Measurements from ENCODE around the gene DOCK1. TPM values are rescaled to one million over a fixed set of nuclear protein-coding genes. Genes with fewer than 3 reads are reported as not detected.

DOCK1 gene
- total RNA-seq, 1 donor from 2014 or later, result 44.9 TPM

DNA sequence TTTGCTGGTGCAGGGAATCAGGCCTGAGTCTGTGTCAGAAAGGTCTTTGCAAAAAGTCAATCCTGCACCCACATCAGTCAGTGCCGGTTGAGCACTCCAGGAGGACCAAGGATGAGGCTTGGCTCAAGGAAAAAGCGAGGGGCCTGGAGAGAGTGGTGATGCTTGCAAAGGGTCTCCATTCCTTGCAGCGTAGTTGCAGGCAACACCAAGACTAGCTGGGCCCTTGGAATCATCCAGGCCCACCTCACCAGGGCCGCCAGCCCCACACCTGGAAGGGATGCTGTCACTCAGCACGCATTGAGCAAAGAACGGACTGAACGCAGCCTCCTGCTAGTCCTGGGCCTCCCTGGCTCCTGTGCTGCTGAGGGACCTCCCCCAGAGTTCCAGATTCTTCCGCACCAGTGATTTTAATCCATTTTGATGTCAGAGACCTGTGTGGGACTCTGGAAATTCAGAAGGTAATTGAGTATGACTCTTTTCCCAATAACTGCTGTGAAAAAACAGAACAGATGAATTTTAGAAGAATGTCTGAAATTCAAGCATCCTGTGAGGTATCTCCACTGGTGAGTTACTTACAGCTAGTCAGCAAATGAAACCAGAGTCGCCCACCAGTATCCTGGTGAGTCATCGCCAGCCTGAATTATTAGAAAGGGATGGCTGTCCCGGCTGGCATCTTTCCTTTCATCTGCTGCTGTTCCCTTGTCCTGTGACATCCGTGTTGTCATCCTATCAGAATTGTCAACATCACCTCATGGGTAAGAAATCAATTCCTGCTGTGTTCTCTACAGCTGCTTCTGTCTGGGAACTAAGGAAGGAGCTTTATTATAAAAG, 493.1 kb downstream of the DOCK1 start:
- DNase-seq (ENCODE audit: low spot score), result no peak

DNA sequence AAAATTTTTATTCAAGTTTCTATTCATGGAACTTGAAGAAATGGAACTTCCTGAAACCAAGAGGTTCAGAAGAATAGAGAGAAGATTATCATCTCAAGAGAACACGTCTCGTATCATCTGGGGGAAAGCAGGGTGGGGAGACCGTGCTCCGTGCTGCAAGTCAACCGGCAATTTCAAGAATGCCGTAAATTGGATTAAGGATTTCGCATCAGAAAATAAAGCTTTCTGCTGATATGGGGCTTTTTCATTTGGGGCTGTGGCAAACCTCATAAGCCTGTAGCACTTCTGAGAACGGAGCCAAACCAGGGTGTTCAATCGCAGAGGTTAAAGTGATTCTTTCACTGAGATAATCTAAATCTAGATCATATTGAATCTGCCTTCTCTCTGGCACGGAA, 493.7 kb downstream of the DOCK1 start:
- DNase-seq (ENCODE audit: low spot score), result no peak

DNA sequence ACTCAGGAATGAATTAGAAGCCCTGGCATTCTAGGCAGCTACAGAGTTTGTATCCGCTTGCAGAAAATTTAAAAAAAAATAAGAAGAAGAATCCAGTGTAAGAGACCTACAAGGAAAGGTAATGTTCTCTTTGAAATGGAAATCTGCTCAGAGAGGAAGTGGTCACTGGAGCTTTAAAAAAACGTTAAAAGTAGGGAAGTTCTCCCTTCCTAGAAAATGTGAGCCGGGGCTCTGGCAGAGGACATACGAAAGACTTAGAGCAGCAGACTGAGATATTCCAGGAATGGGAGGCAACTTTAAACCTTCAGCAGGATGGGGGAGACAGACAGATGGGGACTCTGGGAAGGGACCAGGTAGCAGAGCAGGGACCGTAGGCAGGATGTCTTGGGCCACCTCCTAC, 494.4 kb downstream of the DOCK1 start:
- DNase-seq (ENCODE audit: low spot score), result no peak

DNA sequence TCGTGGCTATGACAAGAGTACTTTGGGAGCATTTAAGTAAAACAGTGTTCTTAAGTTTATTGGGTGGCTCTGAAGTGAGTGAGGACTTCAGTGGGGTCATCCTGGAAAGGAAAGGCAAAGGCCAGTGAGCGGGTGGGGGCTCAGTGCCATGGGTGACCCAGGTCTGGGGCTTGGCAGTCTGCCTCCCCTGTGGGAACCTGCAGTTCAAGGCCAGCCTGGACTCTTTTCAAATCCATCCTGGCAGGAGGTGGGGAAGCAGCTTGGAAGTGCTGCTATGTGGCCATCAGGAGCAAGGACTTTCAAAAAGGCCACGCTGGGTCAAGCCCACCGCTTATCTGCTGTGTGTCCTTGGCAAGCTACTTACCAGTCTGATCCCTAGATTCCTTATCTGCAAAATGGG, 495.0 kb downstream of the DOCK1 start:
- no peak for DNase-seq (ENCODE audit: low spot score)

DNA sequence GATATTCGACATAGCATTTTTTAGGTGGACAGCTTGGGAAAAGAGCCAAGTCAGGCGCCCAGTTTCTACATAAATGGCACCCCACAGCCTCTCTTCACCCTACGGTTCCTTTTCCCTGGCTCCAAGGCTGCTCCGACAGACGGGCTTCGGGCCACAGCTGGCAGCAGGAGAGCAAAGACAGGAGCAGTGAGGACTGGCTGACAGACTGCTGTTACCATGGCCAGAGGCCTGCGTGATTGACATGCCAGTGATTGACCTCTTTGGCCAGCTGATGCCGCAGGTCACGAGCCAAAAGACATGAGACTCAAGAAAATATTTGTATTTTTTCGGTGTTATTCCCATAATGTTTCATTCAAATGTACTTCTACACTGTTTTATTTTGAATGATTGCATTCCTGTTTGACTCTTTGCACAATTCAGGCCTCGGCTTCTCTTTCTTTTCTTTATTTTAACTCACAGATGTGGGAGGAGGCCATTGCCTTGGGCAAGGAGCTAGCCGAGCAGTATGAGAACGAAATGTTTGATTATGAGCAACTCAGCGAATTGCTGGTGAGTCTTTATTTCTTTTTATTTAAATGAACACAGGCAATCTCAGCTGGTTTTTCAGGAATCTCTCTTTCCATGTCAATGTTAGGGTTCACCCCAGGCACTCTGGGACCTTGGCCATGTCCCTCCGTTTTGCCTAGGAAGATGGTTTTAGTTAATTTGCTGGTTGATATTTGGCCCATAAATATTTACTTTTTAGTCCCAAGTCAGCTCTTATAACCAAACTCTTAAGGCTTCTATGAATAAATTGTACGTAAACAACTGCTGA, 497.6 kb downstream of the DOCK1 start:
- DNase-seq (ENCODE audit: low spot score), result no peak

DNA sequence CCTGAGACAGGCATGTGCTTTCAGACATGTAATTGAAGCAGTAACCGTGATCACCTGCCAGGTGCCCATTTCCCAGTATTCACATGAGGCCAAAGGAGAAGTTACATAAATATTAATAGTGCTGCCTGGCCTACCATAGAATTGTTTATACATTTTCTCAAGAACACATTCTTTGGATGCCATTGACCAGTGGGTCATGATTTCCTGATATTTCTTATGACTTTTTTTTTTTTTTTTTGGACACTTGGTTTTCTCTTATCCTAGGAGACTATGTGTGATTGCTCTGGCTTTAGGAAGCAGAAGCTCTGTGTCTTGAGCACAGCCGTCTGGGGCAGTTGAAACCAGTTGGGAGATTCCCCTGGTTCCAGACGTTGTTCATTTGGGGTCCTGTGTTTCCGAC, 500.0 kb downstream of the DOCK1 start:
- DNase-seq (ENCODE audit: low spot score), result no peak

DNA sequence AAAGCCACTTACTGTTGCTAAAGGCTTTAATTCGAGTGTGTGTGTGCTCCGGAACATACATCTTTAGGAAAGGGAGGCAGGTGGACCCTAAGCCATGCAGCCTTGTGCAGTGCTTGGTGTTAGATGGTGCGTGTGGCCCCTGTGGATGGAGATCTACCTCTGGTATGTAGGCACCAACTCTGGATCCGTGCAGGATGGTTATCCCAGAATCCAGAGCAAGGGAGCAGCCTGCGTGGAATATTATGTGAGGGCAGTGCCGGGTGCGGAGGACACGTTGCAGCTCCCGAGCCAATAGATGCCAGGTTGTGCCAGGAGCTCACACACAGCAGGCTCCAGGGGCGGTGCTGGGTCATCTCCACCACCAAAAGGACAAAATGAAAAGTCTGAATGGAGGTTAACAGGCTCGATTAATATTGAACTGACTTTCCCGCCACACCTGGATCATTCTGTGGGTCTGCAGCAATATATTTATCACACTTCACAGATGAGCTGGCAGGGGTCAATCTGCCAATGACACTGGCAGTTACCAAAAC, 500.9 kb downstream of the DOCK1 start:
- no peak for DNase-seq (ENCODE audit: low spot score)

DNA sequence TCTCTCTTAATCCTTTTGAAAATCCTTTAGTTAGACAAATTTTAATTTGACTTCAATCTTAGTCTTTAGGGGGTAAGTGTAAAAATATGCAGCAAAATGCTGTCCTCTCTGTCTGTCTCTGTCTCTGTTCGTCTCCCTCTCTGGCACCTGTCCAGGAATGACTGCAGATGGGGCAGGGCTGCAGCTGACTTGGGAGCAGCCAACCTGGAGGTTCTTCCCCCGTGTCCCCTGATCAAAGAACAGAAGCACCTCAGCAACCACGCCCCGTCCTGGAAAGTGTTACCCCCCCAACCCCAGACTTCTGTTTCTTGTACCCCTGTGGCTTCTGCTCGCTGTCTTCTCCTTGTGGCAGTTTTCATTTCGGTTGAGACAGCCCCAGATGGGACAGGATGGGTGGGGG, 502.3 kb downstream of the DOCK1 start:
- DNase-seq (ENCODE audit: low spot score), result no peak

DNA sequence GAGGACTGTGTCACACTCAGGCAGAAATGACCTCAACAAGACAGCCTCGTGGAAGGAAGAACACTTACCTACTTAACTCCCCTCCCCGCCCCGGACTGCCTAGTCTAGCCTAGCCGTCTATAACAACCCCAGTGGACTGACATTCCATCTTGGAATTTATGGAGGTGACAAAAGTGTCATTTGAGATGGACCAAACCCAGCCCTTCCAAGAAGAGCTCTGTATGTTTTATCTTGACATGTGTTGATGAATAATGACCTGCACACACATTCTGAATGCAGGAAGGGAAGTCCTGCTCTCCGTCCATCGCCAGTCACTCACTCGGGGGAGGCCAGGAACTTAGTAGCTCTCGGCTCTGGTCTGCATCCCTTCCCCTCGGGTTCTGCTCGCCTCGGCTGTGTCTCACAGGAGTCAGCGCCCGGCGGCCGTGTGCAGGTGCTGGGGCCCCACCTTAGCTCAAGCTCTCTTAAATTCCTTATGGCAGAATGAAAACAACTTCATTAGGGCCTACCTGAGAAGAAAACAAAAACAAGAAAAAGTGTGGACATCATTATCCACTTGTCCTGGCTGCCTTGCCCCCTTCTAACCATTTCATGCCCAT, 503.0 kb downstream of the DOCK1 start:
- no peak for DNase-seq (ENCODE audit: low spot score)

DNA sequence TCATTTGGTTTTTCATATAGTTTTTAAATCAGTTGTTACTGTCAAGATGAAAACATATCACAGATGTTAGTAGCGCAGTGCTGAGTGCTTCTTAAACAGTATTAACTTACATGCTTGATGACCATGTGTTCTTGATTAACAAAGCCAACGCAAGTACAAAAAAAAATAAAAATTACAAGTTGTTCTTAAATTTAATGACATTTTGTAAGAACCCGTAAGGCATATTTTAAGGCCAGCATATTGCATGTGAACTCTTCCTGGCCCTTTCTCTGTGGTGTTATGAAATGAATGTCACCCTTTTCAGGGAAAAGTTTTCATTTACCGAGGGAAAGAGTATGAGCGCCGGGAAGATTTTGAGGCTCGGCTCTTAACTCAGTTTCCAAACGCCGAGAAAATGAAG, 503.5 kb downstream of the DOCK1 start:
- no peak for DNase-seq (ENCODE audit: low spot score)

DNA sequence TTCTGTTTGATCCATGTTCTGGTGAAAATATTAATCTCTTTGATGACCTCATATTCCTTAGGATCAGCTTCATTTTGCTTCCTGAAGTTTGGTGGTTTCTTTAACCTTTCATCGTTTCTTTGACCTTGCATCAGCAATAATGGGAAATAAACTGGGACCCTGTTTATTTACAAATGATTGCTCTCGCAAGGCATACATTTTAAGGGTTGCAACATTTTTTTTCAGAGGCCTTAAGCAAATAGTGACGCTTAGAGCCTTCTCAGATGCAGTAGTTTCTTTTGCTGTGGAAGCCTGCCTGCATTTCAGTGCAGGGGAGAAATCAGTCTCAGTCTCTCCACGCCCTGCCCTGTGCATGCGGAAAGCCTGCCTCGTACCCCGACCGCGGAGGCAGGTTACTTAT, 504.8 kb downstream of the DOCK1 start:
- DNase-seq (ENCODE audit: low spot score), result no peak

DNA sequence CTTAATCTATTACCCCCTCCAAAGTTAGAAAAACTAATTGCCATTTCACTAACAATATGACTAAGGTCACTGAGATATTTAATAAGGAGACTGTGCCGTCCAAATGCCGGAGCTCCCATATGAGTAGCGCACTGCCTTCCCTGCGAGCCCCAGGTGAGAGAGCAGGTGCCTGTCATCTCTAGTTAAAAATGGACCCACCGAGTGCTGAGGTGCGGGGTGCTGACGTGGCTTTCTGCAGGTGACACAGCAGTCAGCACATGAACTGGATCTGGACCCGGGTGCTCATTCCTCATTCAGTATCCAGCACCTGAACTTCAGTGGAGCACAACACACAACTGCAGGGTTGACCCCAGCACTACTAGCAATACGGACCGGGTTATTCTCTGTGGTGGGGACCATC, 505.8 kb downstream of the DOCK1 start:
- no peak for DNase-seq (ENCODE audit: low spot score)

DNA sequence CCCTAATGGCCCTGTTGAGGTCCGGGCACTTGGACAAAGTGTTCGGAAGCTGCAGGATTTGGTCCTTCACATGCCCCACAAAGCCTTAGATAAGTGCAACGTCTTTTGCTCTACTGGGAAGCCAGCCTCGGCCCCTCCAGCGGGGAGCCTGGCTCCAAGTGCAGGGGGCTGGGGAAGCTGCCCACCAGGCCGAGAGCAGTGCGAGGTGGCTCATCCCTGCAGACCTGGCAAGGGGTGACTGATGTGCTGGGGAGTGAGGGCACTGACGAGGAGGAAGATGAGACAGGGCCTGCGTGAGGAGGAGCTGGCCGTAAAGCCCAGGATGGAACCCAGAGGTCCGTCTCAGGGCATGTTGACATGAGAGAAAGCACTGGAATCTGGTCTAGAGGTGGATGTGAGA, 508.1 kb downstream of the DOCK1 start:
- DNase-seq (ENCODE audit: low spot score), result no peak

DNA sequence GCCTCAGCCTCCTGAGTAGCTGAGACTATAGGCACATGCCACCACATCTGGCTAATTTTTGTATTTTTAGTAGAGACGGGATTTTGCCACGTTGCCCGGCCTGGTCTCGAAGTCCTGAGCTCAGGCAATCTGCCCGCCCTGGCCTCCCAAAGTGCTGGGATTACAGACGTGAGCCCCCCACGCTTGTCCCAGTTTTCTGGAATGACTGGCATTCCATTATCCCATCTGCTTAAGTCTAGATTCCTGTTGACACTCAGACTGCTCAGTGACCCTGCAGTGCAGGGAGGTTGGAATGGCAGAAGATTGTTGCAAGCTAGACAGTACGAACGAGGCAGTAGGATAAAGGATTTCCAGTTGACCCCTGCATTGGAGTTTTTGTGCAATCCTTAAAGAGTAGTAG, 508.8 kb downstream of the DOCK1 start:
- no peak for DNase-seq (ENCODE audit: low spot score)

DNA sequence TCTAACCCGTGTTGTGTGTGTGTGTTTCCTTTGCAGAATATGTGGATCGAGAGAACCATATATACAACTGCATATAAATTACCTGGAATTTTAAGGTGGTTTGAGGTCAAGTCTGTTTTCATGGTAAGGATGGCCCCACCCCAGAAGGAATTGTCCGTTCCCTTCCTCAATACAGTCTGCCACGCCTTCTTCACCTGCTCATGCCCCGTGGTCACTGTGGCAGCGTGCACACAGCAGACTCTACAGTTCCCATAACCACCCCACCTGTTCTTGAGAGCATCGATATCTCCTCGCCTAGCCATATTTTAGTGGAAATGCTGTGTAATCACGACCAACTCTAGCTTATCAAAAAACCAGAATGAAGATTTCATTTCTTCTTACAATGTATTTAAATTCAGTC, 509.9 kb downstream of the DOCK1 start:
- DNase-seq (ENCODE audit: low spot score), result no peak

DNA sequence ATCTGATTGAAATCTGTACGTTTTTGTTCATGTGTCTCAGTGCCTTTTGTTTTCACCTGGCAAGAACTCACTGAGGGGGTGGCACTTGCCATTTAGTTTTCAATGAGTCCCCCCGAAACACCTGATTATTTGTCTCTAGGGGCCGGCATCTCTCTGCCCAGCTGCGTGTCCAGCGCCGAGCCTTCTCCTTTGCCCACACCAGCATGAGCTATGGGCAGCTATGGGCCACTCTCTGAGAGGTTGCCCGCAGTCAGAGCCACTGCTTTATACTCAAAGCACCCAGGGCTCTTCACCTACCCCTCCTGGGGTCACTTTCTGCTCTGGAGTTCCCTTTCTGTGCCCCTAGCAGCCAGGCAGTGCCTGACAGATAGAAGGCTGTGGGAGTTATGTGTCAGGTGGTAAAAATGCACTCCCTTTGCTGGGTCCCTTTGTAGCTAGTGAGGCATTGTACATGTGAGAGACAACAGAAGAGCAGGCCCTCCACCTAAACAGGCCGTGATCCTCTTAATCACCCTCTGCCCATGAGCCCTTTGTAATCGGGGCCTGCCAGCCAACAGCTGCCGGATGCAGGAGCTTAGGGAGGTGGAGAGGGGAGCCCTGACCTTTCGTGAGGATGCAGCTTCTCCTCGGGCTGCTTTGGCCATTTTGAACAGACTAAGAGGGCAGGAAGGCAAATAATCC, 510.8 kb downstream of the DOCK1 start:
- DNase-seq (ENCODE audit: low spot score), result no peak

DNA sequence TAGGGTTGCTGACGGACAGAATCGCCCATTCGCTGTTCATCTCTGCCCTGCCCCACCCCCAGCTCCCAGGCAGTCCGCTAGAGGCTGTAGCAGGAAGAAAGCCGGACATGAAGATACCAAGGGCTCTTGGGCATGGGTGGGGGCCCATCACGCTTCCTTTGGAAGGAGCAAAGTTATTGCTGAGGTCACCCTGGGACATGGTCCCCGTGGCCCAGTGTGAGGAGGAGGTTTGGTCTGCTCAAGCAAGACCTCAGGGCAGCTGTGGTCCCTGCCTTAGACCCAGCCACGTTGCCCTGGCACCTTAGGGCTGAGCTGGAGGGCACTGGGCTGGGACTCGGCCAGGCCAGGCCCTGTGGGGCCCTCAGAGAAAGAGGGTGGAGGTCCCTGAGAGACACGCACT, 511.8 kb downstream of the DOCK1 start:
- no peak for DNase-seq (ENCODE audit: low spot score)

DNA sequence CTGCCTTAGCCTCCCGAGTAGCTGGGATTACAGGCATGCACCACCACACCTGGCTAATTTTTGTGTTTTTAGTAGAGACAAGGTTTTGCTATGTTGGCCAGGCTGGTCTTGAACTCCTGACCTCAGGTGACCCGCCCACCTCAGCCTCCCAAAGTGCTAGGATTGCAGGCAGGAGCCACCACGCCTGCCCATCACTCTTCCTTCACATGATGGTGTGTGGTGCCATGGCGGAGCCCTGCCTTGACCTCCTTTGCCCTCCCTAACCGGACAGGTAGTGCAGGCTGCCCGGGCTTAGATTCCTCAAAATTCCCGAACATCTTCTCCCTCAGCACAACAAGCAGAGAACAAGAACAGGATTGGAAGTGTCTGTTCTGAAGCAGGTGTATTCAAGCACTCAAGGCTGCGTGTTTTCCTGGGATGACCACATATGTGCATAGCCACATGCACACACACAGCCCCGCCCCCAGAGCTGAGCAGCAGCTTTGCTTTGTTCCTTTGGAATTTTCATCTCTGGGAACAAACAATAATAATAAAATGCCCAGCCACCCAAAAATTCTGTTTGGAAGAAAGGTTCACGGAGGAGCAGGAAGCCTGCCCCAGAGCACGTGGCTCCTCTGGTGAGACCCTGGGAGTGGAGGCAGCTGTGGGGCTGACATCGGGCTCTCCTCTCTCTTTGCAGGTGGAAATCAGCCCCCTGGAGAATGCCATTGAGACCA, 512.6 kb downstream of the DOCK1 start:
- no peak for DNase-seq (ENCODE audit: low spot score)

DNA sequence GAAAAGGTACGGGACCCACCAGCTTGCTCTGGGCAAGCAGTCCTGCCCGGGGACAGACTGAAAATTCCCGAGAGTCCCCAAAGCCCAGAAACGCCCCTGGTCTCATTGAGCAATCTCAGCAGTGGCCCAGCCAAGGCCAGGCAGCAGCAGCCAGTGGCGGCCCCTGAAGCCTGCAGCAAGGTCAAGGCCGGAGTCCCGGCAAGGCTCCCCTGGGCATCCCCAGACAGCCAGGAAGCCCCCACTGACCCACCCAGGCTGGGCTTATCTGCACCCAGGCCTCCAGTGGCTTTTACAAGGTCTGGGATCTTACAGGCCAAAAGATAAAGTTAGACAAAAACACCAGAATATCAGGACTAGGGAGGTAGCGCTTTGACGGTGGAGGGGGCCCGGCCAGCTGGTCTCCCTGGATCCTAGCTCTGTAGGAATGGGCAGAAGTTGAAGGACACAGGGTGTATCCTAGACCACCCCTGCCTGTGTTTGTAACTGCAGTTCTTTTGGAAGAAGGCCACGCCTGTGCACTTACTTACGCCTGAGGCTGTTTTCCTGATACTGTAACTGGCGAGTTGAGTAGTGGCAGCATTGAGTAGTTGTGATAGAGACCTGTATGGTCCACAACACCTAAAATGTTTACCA, 513.4 kb downstream of the DOCK1 start:
- DNase-seq (ENCODE audit: low spot score), result no peak

DNA sequence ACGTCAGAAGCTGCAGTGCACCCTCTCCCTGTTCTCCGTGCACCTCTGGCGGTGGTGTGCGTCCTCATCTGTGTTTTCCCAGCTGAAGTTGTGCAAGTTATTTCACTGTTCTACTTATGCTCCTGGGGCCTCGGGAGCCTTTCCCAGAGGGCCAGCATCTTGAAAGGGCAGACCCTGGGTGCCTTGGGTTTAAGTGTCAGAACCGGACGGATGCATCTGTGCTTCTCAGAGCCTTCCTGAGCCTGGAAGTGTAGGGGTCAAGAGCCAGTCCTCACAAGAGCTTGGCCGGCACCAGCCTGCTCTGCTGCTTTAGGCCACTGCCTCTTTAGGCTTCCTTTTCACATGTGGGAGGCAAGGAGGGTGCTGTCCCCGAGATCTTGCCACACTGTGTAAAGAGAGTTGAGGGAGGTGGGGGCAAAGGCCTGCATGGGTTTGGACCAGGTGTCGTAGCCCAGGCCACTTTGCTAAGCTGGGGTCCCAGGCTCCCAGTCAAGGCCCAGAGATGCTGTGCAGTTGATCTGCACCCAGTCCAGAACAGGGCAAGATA, 515.0 kb downstream of the DOCK1 start:
- no peak for DNase-seq (ENCODE audit: low spot score)
